COLO668 (cell line): ENCODE results near the gene NTNG2.

Experiments used
- DNase-seq: peaks from one replicate; lab custom pipeline; 2025; ENCODE audit not compliant: unreplicated experiment; lab: John Stamatoyannopoulos, UW

Gene NTNG2

DNA sequence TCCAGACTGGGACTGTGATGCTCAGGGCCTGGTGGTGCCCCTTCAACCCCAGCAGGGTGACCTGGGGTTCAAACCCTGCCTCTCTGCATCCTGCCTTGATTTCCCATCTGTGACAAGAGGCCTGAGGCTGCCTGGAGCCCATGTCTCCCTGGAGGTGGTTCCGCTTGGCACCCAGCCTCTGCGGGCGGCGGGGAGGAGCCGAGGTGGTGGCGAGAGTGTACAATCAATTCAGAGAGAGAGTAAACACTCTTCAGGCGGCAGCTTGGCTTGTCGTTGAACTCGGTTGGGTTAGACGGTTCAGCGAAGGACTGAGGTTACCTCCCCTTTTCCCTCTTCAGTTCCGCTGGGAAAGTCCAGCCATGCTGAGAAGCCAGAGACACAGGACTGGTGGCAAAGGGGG is 39.3 kb downstream of the NTNG2 start:
- DNase-seq: peak; percentile 73

DNA sequence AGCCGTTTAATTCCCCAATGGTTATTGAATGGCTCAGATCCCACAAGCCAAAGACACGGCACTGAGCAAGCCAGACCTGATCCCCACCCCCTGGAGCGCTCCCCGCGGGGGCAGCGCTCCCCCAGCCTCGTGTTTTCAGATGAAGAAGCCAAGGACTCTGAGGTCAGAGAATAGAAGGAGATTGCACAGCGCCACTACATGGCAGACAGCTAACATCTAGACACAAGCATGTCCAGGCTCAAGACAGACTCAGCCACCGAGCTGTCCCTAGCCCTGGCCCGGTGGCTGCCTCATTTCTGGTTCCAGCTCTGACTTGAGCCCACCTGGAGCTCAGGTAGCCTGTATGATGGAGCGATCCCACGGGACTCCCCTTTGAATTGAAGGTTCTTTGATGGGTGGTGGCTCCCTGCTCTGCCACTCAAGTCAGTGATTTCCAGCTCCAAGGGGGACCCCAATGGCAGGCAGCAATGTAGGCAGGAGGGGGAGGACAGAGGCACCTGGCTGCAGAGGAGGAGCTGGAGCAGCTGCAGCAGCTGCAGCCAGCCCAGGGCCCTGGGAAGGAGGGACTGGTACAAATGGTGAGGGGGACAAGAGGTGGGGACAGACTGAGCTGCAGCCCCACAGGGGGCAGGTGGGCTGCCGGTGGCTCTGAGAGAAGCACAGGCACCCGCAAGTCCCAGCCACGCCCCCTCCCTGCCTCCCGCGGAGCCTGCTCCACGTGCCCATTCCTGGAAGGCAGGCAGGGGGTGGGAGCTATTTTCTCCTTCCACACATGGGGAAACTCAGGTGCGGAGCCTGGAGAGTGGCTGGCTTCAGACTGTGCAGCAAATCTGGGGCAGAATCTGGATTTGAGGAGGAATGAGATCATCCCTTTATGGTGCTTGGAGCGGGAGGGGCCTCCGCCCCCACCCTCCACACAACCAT is 40.2 kb downstream of the NTNG2 start:
- peak; percentile 16 for DNase-seq

DNA sequence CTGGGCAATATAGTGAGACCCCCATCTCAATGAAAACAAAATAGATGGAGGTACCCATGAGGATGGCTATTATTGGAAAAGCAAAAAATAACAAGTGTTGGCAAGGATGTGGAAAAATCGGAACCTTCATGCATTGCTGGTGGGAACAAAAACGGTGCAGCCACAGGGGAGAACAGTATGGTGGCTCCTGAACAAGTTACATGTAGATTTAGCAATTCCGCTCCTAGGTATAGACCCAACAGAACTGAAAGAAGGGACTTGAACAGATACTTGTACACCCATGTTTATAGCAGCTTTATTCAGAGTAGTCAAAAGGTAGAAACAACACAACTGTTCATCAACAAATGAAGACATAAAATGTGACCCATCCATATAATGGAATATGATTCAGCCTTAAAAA is 43.0 kb downstream of the NTNG2 start:
- no peak for DNase-seq

DNA sequence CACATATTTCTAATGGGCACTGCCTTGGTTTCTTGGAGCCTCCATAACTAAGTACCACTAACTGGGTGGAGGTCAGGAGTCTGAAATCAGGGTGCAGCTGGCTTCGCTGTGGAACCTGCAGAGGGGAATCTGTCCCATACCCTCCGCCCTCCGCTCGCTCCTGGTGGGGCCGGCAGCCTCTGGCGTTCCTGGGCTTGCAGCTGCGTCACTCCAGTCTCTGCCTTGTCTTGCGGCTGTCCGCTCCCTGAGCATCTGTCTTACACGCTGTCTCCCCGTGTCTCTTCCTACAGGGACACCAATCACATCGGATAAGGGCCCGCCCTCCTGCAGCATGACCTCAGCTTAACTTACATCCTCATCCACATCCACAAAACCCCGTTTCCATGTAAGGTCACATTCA is 45.4 kb downstream of the NTNG2 start:
- DNase-seq: no peak

DNA sequence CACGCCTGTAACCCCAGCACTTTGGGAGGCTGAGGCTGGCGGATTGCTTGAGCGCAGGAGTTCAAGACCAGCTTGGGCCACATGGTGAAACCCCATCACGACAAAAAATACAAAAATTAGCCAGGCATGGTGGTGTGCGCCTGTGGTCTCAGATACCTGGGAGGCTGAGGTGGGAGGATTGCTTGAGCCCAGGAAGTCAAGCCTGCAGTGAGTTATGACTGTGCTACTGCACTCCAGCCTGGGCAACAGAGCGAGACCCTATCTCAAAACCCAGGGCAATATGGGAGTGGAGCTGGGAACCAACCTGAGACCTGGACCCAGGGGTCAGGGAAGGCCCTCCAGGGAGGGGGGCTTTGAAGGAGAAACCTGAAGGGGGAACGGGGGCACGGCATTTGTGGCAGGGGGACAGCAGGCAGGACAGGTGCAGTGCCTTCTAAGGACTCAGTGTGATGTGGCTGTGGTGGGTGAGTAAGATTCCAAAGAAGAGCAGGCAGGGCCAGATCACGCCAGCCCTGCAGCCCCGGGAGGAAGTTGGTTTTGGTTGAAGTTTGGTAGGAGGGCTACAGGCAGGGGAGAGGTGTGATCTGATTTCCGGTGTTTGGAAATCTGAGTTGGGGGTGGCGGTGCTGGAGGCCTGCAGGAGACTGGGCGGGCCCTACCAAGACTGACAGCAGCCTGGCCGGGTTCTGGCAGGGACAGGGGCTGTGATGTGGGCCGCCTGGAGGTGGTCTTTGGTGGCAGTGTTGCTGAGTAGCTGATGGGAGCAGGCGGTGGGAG is 46.2 kb downstream of the NTNG2 start:
- DNase-seq: no peak

DNA sequence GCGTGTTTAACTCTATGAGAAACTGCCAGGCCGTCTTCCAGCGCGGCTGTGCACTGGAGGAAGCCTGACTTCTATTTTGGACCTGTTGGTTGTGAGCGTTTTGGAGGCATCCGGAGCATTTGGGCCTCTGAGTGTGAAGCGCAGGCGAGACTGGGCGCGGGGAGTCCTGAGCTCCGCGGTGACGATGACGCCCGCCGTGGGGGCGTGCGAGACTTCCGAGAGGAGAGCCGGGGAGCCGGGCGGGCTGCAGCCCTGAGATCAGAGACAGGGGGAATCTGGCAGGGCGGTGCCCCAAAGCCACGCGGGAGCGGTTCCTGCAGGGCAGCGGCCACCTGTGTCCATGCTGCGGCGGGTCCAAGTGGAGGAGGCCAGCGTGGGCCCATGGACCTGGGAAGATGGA is 47.4 kb downstream of the NTNG2 start:
- DNase-seq: no peak

DNA sequence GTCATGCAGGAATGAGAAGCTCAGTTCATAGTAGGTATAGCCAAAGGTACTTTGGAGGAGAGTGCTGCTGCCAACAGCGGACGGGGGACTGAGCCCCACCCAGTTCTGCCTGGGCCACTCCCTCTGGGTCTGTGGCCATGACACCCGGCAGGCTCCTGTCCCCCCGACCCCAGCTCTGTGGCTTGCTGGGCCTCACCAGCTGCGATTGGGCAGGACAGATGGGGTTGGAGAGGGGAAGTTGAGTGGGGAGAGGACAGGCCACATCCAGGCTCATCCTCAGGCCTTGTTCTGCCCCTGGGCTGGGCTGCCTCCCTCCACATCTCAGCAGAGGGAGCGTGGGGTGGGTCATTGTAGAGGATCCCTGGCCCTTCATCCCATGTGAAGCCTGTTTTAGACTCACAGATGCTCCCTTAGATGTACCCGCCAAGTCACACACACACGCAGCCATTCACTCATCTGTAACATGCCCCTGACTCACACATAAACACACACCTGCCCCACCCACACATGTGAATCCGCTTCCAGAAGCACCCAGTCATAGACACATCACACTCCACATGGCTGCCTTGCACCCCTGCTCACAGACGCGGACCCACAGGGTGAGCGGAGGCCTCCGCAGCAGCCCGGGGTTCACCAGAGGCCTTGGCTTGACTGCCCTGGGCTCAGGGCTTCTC is 48.8 kb downstream of the NTNG2 start:
- no peak for DNase-seq

DNA sequence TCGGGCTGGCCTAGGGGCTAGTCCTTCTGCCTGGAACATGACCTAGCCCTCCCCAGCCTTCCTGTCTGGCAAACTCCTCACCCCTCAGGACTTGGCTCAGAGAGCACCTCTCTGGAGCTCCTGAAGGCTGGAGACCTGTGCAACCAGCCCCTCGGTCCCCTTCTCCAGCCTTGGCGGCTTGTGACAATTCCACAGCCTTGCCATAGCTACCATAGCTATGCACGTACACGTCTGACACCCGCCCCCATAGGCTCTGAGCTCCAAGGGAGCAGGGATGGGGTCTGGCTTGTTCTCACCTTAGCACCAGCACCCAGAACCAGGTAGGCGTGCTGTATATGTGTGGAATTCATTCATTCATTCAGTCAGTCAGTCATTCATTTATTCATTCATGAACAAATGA is 49.7 kb downstream of the NTNG2 start:
- DNase-seq: no peak

DNA sequence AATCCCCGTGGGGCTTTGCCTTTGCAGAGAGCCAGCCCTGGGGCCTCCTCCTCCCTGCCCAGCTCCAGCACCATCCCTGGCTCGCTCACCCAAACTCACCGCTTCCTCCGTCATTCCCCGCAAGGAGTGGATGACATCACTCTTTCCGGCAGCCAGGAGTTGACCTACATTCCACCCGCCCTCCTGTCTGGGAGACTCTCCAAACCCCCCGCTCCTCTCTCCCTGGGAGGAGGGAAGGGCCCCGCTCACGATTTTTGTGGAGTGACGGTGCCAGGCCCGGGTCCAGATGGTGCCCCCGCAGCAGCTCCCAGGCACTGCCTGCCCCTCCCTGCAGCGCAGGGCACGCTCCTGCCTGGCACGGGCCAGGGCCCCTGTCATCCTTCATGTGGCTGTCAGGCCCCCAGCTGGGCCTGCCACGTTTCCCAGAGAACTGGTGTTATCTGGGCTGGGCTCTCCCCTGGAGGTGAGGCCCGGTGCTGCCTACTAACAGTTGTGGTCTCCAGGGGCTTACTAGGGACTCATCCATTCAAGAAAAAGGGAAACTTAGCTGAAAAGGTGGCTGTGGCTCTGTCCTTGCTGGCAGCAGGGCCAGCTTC is 52.3 kb downstream of the NTNG2 start:
- DNase-seq: peak; percentile 57

DNA sequence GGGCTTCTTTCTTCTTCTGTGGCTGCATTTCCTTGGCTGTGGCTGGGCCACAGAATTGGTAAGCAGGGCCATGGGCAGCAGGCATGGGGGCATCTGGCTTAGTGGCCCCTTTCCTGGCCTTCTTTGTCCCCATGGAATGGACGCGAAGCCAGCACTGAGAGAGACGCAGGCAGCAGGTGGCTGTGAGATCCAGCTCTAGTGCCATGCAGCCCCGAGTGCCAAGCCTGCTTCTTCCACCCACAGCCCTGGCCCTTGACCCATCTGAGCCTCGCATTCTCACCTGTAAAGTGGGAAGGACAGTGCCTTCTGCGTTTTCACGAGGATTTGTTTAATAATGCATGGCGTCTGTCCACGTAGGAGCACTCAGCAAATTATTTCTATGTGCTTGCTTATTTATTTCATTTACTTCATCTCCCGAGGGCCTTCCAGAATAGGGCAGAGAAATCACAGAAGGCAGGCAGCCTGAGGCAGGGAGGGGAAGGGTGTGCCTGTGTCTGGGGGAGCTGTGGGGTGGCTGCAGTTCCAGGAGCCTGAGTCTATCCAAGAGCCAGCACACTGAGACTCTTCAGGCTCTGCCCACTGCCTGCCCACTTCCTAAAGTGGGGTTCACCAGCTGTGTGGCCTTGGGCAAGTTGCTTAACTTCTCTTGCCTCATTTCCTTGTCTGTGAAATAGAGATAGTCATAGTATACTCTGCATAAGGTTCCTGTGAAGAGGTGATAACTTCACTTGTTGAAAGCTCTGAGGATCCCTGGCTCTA is 55.2 kb downstream of the NTNG2 start:
- DNase-seq: no peak

DNA sequence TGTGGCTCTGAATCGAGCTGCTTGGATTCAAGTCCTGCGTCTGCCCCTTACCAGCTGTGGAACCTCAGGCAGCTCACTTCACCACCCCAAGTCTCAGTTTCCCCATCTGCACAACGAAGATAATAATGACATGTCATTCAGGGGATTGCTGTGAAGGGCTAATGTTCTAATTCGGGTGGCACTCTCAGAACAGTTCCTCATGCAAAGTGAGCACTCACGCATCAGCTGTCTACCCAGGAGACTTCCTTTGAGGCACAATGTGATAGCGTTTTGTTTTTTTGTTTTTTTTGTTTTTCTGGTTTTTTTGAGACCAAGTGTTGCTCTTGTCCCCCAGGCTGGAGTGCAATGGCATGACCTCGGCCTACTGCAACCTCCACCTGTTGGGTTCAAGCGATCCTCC is 56.4 kb downstream of the NTNG2 start:
- no peak for DNase-seq

DNA sequence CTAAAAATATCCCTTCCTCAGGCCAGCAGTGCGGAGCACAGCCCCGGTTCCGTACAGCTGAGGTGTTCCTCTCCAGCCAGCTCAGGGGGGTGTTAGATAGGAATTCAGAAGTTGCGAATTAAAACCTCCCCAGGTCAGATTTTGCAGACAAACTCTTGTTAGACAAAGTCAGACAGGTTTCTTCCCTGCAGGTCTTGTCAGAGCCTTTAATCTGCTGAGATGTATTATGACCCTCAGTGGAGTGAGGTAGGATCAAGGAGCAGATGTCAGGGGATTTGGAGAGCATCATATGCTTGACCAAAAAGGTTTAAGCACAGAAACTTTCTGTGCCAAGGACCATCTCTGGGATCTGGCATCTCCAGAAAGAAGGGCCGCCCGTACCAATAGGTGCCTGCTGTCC is 60.1 kb downstream of the NTNG2 start:
- DNase-seq: no peak

DNA sequence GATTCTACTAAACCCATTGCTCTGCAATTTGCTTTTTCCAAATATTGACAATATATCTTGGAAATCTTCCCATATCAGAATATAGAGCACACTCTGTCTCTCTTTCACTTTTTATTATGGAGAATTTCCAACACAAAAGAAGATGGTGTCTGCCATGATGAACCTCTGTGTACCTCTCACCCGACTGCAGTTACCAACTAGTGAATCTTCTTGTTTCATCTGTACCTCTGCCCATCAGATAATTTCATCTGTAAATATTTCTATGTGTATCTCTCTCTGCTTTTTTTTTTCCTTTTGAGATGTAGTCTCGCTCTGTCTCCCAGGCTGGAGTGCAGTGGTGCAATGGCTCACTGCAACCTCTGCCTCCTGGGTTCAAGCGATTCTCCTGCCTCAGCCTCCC is 62.8 kb downstream of the NTNG2 start:
- DNase-seq: no peak

DNA sequence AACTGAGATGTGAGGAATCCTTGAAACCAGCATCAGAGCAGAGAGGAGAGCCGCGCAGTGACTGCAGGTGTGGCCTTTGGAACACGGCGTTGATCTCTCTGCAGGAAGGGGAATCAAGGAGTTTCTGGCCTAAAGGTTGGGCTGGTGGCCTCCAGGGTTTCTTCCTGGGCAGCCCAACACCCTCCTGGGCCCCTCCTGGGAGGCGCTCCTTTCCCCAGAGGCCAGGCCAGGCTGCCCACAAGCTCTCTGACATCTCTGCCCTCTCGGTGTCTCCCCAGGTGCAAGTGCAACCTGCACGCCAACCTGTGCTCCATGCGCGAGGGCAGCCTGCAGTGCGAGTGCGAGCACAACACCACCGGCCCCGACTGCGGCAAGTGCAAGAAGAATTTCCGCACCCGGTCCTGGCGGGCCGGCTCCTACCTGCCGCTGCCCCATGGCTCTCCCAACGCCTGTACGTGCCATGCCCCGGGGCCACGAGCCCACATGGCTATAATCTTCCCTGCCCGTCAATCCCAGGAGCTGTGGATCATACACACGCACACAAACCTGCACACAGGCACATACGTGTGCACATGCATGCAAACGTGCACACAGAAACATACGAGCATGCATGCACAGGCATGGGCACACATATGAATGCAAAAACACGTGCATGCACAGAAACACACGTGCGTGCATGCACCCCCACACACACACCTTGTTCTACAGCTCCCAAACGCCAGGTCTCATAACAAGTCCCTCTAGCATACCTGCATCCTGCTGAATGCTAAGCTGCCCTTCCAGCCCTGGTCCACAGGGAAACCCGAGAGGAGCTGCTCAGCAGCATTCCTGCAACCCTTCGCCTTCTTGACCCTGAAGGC is 64.9 kb downstream of the NTNG2 start:
- no peak for DNase-seq

DNA sequence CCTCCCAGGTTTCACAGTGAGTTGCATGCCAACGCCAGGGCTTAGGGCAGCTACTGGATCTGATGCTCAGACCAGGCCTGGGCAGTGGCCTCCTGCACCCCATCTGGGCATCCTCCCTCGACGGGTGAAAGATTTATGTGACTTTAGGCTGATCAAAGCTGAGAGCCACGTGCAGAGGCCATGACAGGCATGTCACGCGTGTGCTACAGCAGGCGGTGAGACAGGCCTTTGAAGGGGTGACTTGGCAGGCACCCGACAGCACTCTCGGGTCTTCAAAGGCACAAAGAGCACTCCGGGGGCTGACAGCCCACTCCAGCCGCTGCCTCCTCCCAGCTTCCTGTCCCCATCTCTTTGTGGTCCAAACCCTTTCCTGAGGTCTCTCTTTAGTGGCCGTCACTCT is 66.2 kb downstream of the NTNG2 start:
- DNase-seq: no peak

DNA sequence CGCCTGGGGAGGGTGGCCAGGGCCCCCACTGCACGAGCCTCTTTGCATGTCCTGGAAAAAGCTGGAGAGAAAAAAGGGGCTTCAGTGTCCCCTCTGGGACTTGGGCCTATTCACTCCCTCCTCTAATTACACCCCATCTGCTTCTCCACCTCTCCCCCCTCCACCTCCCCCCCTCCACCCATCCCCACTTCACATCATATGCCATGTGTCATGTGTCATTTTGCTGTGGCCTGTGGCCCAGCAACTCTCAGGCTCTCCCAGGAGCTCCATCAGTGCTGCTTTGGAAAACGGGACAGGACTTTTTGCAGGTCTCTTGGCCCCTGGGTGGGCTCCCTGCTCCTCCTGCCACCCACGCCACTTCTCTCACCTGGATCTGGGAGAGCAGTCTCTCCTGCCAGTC is 68.7 kb downstream of the NTNG2 start:
- no peak for DNase-seq

DNA sequence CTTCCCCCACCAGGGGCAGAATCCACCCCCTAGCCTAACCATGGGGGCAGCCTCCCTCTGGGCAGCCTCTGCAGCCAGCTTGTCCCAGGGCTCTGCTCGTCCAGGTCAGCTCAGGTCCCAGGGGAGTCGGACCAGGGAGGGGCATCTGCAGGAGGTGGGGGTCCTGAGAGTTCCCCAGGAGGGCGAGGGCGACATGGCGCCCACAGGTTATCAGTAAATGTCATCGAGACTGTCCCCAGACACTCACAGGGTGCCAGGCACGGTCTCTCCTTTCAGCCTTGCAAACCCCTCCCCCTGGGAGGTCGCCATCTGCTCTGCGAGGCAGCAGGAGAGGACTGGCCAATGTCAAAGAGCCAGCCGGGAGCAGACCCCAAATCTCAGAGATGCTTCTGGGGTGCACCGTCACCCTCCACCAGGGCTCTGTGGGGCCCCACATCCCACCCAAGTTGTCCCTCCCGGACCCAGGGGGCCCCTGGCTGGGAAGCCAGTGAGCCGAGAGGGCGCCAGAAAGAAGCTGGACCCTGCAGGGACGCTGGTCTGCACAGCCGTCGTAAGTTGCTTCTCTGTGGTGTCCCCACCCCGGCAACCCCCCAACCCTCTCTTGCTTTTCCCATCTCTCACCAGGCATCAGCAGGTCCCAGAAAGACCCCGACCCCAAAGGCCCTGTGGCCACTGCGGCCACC is 69.3 kb downstream of the NTNG2 start:
- no peak for DNase-seq

DNA sequence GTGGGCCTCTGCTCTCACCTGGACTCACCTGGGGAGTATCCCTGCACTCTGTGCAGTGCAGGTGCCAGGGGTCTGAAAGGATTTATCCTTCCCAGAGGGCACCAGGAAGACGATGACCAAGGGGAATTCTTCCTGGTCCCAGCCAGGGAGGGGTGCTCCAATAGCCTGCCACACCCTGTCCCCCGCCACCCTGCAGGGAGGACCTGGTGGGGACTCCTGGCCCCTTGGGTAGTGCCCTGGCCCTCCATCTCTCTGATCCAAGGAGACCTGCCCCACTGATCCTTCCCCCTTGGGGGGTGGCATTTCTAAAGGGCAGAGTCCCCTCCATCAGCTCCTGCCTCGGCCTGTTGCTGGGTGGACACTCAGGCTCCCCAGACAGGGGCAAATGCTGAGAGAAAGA is 70.7 kb downstream of the NTNG2 start:
- no peak for DNase-seq

DNA sequence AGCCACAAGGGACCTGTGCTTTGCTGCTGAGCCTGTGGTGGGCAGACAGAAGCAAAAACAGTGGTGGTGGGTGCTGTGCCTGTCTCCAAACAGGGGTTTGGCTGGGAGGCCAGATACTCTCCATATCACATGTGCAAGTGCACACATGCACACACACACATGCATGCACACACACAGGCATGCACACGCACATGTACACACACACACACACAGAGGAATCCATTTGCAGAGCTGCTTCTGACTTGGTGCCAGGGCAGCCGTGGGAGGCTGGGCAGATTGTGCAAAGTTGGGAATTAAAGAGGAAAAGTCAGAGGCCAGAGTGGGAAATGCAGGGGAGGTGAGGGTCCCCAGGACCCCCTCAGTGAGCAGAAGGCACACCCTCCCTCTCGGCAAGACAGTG is 71.3 kb downstream of the NTNG2 start:
- no peak for DNase-seq
